ENCODE data around the gene RMND5B. TPM values are rescaled to one million over a fixed set of nuclear protein-coding genes. Genes with fewer than 3 reads are reported as not detected.

Gene RMND5B
- total RNA-seq, 4 donors from 2014 or later: 22.9 to 37.5 (median 27.7) TPM

DNA sequence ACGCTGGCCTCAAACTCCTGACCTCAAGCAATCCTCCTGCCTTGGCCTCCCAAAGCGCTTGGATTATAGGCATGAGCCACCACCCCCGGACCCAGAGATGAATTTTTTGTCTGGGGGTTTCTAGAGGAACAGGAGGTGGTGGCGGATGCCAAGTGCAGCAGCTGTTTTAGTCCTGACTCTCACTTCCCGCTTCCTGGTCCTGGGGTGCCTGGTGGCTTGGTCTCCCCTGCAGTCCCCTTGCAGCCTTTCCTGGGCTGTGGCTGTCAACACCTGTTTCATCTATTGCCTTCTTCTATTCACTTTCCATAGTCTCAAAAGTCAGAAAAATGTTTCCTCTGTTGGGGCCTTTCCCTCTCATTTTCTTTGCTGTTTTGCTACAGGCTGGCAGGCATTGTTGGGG, 29.4 kb downstream of the RMND5B start:
- no peak for TF ChIP-seq CTCF (IDR thresholded peaks at IDR 0.05)
- no peak for DNase-seq (ENCODE audit: low spot score)

GRCh38 chr5:178162481-178162880, 31.7 kb downstream of the RMND5B start:
- TF ChIP-seq CTCF (IDR thresholded peaks at IDR 0.05): no peak
- ATAC-seq (ENCODE audit: low FRiP score): no peak
- no peak for DNase-seq (ENCODE audit: low spot score)

More for the DNA sequence above, 29.4 kb downstream of the RMND5B start:
- ATAC-seq (ENCODE audit: low FRiP score): no peak

DNA sequence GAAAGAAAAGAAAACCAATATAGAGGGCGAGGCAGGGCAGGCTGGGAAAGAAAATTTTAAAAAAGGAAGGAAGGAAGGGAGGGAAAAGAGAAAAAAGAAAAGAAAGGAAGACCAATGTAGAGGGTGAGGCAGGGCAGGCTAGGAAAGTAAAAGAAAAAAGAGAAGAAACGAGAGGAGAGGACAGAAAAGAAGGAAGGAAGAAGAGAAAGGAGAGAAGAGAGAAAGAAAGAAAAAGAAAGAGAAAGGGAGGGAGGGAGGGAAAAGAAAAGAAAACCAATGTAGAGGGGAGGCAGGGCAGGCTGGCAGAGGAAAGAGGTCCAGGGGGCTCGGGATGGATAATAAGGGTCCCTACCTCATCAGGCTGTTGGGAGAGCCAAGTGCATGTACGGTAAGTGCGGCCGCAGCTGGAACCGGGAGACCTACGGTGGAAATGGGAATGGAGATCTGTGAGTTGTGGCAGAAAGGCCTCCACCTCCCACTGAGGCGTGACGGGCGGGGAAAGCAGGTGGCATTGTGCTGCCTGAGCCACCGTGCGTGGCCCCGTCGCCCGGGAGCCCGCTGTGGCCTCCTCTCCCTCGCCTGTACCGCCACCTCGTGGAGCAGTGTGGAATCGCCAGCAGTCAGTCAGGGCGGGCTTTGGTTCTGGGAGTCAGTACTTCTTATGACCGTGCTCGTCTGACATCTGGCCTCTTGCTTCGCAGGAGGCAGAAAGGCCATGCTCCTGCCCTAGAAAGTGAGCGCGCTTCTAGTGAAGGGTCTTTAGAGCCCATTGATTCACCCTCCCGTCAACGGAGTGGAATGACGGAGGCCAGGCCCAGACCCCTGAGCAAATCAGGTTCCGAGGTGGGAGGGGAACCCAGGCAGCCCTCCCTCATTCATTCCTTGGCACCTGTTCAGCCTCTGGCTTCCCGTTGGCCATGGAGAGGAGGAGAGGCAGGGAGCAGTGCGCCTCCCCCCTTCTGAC, 33.2 kb downstream of the RMND5B start:
- ATAC-seq (ENCODE audit: low FRiP score) (peak; percentile 95), DNase-seq (ENCODE audit: low spot score) (peak; percentile 95)
- TF ChIP-seq CTCF (IDR thresholded peaks at IDR 0.05): peak in 2 of 3 donors; percentile 75 to 97

- TF ChIP-seq CTCF (IDR thresholded peaks at IDR 0.05): no peak
- ATAC-seq (ENCODE audit: low FRiP score) (no peak), DNase-seq (ENCODE audit: low spot score) (no peak)
Observed at GRCh38 chr5:178165581-178165980, 34.8 kb downstream of the RMND5B start.

DNA sequence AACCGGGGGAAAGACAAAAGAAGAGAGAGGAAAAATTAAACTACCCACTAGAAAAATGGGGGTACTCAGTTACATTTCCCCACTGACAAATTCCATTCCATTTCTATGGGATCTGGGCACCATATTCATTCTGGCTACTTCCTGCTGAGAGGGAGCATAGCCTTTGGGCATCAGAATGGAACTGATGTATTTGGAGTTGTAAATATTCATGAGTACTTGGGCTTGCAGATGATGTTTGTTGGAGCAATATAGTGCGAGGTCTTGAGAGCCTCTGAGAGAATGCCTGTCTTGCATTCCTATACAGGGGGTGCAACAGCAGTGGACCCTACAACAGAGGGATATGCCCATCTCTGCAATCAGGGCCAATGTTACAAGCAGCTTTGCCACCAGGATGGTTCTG, 39.6 kb downstream of the RMND5B start:
- no peak for DNase-seq (ENCODE audit: low spot score)

DNA sequence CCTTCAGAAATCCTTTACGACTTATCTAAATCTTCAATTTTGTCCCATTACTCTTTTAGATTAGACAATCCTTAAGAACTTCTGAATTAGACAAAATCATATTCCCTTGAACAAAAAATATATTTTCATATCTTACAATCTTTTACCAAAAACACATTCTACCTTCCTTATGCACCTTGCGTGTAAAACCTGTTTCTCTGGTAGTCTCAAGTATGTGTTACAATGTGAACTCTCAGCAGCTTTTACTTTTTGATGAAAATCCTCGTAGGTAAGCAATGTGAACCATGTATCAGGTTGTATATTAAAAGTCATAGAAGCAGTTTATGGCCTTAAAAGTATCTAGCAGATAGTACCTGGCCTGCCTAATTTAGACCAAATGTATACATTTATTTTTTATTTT, 43.6 kb downstream of the RMND5B start:
- ATAC-seq (ENCODE audit: low FRiP score) (no peak), DNase-seq (ENCODE audit: low spot score) (no peak)
- TF ChIP-seq CTCF (IDR thresholded peaks at IDR 0.05): no peak

More for the DNA sequence above, 39.6 kb downstream of the RMND5B start:
- no peak for TF ChIP-seq CTCF (IDR thresholded peaks at IDR 0.05)
- no peak for ATAC-seq (ENCODE audit: low FRiP score)

- TF ChIP-seq CTCF (IDR thresholded peaks at IDR 0.05): no peak
- ATAC-seq (ENCODE audit: low FRiP score) (no peak), DNase-seq (ENCODE audit: low spot score) (no peak)
Observed at GRCh38 chr5:178176791-178177190, 46.0 kb downstream of the RMND5B start.

Data from omental fat pad (tissue), 4 donors.